Thoracic aorta (tissue), 2 donors: Measurements from ENCODE around the gene CROCC. TPM values are rescaled to one million over a fixed set of nuclear protein-coding genes. Genes with fewer than 3 reads are reported as not detected.

Source experiments
- ATAC-seq: fragments of 150-250 bp; one replicate; pipeline ENCODE4 v1.8.0; 2017; ENCODE audit warnings: low read depth; ENCODE audit not compliant: insufficient number of reproducible peaks, low FRiP score
- DNase-seq: peaks from one replicate; pipeline ENCODE4 v3.0.0-alpha.2; 2020; ENCODE audit warnings: low spot score
- H3K27ac ChIP-seq, 2 donors: fragments of 200-600 bp; sonication (generic); 1 replicate in 1 of 2; 2 replicates in 1 of 2; pipeline ENCODE4 v1.5.1; 2016; ENCODE audit warnings: mild to moderate bottlenecking in 2 of 2, moderate library complexity in 2 of 2
- H3K27me3 ChIP-seq: fragments of 200-600 bp; sonication (generic); replicated peaks from 2 replicates; pipeline ENCODE4 v1.6.0; 2016; ENCODE audit warnings: mild to moderate bottlenecking; ENCODE audit not compliant: insufficient read depth
- H3K36me3 ChIP-seq: fragments of 200-600 bp; sonication (generic); one replicate; pipeline ENCODE4 v1.5.1; 2016
- H3K4me1 ChIP-seq, 2 donors: fragments of 200-600 bp; sonication (generic); 1 replicate in 1 of 2; 2 replicates in 1 of 2; pipeline versions ENCODE4 v1.5.1 to v1.6.0; 2016; ENCODE audit warnings: low read depth in 2 of 2, mild to moderate bottlenecking in 1 of 2; ENCODE audit not compliant: control insufficient read depth in 1 of 2
- H3K4me3 ChIP-seq: fragments of 200-600 bp; sonication (generic); 2 replicates; pipeline ENCODE4 v1.5.1; 2016; ENCODE audit warnings: mild to moderate bottlenecking
- H3K9me3 ChIP-seq: fragments of 200-600 bp; sonication (generic); 2 replicates; pipeline ENCODE4 v1.5.1; 2016
- total RNA-seq, 2 donors: library from RNA; depleted of rRNA; stranded (reverse); fragments of >200 nt; gene quantifications; one replicate each; pipeline versions ENCODE4 v1.1.0 to v1.2.3, GENCODE V29; 2016
- TF ChIP-seq, protein P1 (sequence below): fragments of 200-600 bp; sonication (generic); IDR thresholded peaks from one replicate; pipeline ENCODE4 v1.5.1; 2019; ENCODE audit warnings: antibody characterized with exemption

The CROCC gene
- total RNA-seq, 2 donors from 2014 or later, result 49.7 to 56.2 TPM

DNA sequence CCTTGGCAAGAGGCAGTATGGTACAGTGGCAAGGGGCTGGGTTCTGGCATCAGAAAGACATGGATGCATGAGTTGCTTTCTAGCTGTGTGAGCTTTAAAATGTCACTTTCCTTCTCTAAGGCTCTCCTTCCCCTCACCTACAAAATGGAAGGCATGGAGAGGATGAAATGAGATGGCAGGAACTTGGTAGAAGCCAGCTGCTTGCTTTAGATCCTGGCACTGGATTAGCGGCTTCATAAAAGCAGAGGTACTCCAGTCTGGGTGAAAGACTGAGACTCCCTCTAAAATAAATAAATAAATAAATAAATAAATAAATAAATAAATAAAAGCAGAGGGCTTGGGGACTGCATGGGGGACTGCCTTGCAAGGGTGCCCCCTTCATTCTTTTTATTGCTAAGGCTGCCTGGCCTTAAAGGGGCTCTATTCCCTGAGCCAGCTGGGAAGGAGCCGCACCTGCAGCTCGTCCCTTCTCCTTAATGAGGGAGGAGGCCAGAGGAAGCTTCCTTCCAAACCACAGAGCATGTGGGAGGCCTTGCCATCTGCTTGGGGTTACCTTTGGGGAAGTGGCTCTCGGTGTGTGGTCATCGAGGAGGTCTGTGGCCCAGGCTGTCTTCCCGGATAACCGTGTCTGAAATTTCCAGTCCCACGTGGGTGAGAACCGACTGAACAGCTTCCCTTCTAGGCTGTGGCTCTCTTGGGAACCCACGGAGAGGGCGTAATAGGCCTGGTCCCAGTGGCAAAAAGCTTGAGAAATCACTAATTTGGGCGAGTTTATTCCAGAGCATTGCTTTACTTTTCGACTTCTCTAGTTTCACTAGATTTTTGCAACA lies 92.0 kb downstream of the CROCC start:
- Histone ChIP-seq H3K9me3 (no peaks in the 10 kb centered on the region), H3K27me3 (no peaks in the 10 kb centered on the region), H3K4me1 (peaks cover 12 to 30% of the 10 kb centered on the region in 2 donors), H3K36me3 (no peaks in the 10 kb centered on the region), H3K27ac (no peak overlapping the region), H3K4me3 (no peak overlapping the region)
- ATAC-seq (no peak), DNase-seq (no peak)
- TF ChIP-seq, protein P1, sequence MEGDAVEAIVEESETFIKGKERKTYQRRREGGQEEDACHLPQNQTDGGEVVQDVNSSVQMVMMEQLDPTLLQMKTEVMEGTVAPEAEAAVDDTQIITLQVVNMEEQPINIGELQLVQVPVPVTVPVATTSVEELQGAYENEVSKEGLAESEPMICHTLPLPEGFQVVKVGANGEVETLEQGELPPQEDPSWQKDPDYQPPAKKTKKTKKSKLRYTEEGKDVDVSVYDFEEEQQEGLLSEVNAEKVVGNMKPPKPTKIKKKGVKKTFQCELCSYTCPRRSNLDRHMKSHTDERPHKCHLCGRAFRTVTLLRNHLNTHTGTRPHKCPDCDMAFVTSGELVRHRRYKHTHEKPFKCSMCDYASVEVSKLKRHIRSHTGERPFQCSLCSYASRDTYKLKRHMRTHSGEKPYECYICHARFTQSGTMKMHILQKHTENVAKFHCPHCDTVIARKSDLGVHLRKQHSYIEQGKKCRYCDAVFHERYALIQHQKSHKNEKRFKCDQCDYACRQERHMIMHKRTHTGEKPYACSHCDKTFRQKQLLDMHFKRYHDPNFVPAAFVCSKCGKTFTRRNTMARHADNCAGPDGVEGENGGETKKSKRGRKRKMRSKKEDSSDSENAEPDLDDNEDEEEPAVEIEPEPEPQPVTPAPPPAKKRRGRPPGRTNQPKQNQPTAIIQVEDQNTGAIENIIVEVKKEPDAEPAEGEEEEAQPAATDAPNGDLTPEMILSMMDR, result no peak

DNA sequence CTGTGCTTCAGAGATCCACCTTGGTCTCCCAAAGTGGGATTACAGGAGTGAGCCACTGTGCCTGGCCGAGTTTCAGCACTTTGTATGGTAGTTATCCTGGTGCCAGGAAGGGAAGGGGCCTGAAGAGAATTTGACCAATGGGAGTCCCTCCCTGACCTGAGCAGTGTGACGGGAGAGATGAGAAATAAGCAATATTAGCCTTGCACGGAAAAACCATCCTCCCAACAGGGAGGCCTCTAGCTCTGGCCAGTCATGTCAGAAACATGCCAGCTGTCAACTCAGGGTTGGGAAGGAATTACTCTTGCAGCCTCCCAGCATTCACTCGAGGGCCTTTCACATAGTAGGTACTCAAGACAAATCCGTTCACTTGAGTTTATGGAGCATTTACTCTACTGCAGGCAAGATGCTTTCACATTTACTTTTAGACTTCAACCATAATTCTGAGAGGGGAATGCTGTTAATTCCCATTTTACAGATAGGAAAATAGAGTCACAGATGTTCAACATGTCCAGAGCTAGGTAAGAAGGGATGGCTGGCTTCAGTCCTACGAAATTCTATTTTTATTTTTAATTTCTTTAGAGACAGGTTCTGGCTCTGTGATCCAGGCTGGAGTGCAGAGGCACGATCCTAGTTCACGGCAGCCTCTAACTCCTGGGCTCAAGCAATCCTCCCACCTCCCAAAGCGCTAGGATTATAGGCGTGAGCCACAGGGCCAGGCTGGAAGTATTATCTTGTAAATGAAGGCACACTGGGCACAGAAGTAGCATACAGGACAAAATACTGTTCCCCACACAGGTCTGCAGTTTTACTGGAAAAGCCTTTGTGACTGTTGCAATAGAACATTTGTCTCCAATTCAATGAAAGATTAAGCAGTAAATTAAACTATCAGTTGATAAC lies 93.2 kb downstream of the CROCC start:
- Histone ChIP-seq H3K4me1 (peaks cover 12 to 24% of the 10 kb centered on the region in 2 donors), H3K27ac (no peak overlapping the region), H3K27me3 (no peaks in the 10 kb centered on the region), H3K36me3 (peaks cover 11% of the 10 kb centered on the region), H3K9me3 (no peaks in the 10 kb centered on the region), H3K4me3 (no peak overlapping the region)
- ATAC-seq (no peak), DNase-seq (no peak)
- TF ChIP-seq, protein P1, result no peak

DNA sequence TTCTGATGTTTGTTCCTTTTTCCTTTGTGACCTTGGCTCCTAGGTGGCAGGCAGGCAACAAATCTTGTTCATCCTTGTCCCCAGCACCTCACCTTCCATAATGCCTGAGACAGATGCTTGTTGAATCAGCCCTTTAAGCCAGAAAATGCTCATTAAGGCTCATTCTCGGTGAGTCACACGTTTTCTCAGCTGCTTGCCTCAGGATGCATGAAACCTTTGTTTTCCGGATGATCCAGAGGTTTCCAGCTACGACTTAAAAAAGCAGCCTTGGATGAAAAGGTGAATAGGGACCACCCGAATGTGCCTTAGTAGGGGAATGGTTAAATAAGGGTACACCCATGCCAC lies 94.6 kb downstream of the CROCC start:
- Histone ChIP-seq H3K27ac (no peak overlapping the region), H3K9me3 (no peaks in the 10 kb centered on the region), H3K4me1 (peaks cover 0 to 11% of the 10 kb centered on the region in 2 donors), H3K36me3 (peaks cover 24% of the 10 kb centered on the region), H3K4me3 (no peak overlapping the region), H3K27me3 (no peaks in the 10 kb centered on the region)
- TF ChIP-seq, protein P1, result no peak
- ATAC-seq, result no peak
- DNase-seq, result no peak

DNA sequence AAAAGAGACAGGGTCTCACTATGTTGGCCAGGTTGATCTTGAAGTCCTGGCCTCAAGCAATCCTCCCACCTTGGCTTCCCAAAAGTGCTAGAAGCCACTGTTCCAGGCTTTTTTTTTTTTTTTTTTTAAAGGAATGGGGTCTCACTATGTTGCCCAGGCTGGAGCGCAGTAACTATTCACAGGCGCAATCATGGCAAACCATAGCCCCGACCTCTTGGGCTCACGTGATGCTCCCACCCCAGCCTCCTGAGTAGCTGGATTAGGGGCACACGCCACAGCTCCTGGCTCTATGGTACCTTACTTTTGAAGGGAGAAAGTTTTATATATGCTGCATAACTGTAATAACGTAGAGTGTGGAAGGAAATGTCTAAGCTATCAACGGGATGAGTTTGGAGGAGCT lies 95.7 kb downstream of the CROCC start:
- no peaks in the 10 kb centered on the region for H3K27me3 ChIP-seq
- no peak overlapping the region for H3K27ac ChIP-seq
- TF ChIP-seq, protein P1, result no peak
- H3K4me1 ChIP-seq, result peaks cover 0 to 5% of the 10 kb centered on the region in 2 donors
- DNase-seq, result no peak
- no peak overlapping the region for H3K4me3 ChIP-seq
- no peak for ATAC-seq
- H3K9me3 ChIP-seq, result no peaks in the 10 kb centered on the region
- H3K36me3 ChIP-seq, result peaks cover 35% of the 10 kb centered on the region

DNA sequence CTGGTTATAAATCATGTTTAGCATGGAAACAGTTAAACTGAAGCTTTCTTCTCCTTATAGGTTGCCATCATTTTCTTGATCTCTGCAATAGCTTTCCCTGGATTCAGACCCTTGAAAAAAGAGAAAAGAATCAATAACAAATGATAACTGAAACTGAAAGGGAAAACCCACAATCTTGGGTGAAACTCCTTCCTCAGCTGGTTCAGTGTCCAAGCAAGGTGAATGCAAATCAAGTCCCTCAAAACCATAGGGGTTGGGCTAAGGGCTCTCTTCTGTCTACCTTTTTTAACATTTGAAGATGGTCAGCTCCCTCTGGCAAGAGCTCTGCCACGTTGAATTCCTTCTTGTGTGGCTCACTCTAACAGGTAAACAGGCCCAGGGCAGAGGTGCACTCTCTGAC lies 97.1 kb downstream of the CROCC start:
- no peak for ATAC-seq
- TF ChIP-seq, protein P1, result no peak
- H3K4me1 ChIP-seq, result no peaks in the 10 kb centered on the region
- DNase-seq, result no peak
- no peaks in the 10 kb centered on the region for H3K9me3 ChIP-seq
- peaks cover 47% of the 10 kb centered on the region for H3K36me3 ChIP-seq
- no peaks in the 10 kb centered on the region for H3K27me3 ChIP-seq
- no peak overlapping the region for H3K27ac ChIP-seq
- H3K4me3 ChIP-seq, result no peak overlapping the region
